GM12878 (cell line): Measurements from ENCODE around the gene BRAT1. TPM values are rescaled to one million over a fixed set of nuclear protein-coding genes. Genes with fewer than 3 reads are reported as not detected.
A peak's percentile ranks its signal among the peaks of the same experiment; 100 is the strongest.

Experiments
- ATAC-seq: fragments of 200-7000 bp; cut with Tn5 transposase; 3 replicates; pipeline ENCODE4 v1.9.1; 2020; ENCODE audit warnings: mild to moderate bottlenecking, moderate library complexity
- BruUV-seq: library from RNA; stranded (reverse); fragments of 400-500 nt; replicated peaks from 2 replicates; lab custom pipeline; 2021; lab: Mats Ljungman, UMichigan
- CTCF ChIA-PET: fragments of 300-600 bp; sonication (Branson Sonifier 250); formaldehyde crosslinking; extraction: SDS; loops from one replicate; lab custom pipeline; 2021; ENCODE audit warnings: inconsistent platforms; lab: Yijun Ruan, JAX
- POLR2A ChIA-PET: fragments of 350-600 bp; formaldehyde crosslinking; extraction: SDS; loops from one replicate; lab custom pipeline; 2021; ENCODE audit warnings: inconsistent platforms; lab: Charles Lee
- RAD21 ChIA-PET: fragments of 300-600 bp; sonication (Branson Sonifier 250); formaldehyde crosslinking; loops from one replicate; lab custom pipeline; 2023; ENCODE audit warnings: antibody characterized with exemption; ENCODE audit not compliant: unreplicated experiment; lab: Charles Lee
- SMC1A ChIA-PET: fragments of 300-600 bp; sonication (Branson Sonifier 250); formaldehyde crosslinking; loops from one replicate; lab custom pipeline; 2023; ENCODE audit not compliant: unreplicated experiment, uncharacterized antibody; lab: Charles Lee
- DNase-seq: peaks from one replicate; pipeline ENCODE4 v3.0.0-alpha.2; 2011; ENCODE audit warnings: low read depth, low spot score
- FAIRE-seq: peaks from 3 replicates; lab custom pipeline; 2011; peaks lifted over from hg19 to GRCh38; lab: Jason Lieb, UNC
- H2AFZ ChIP-seq: 2 replicates; pipeline ENCODE4 v1.6.0; 2011; ENCODE audit warnings: low read depth, low read length, control low read depth; ENCODE audit not compliant: control insufficient read depth
- H3K27ac ChIP-seq: 2 replicates; pipeline ENCODE4 v1.5.1; 2011; ENCODE audit warnings: control low read depth; ENCODE audit not compliant: control insufficient read depth, insufficient read depth
- H3K27me3 ChIP-seq, 2 experiments: replicated peaks in 1 of 2; 2 replicates each; pipeline versions ENCODE4 v1.6.0 to v1.6.1; 2011; ENCODE audit warnings: low read length in 1 of 2; ENCODE audit not compliant: control insufficient read depth in 2 of 2, insufficient read depth in 2 of 2
- H3K36me3 ChIP-seq, 2 experiments: 2 replicates each; pipeline ENCODE4 v1.5.1; 2011; ENCODE audit warnings: low read length in 1 of 2; ENCODE audit not compliant: control insufficient read depth in 2 of 2, insufficient read depth in 2 of 2
- H3K4me1 ChIP-seq: 2 replicates; pipeline ENCODE4 v1.6.1; 2011; ENCODE audit warnings: mild to moderate bottlenecking, low read length, moderate library complexity, mixed read lengths; ENCODE audit not compliant: control insufficient read depth, insufficient read depth
- H3K4me2 ChIP-seq: 2 replicates; pipeline ENCODE4 v1.6.0; 2011; ENCODE audit warnings: control low read depth; ENCODE audit not compliant: control insufficient read depth, insufficient read depth
- H3K4me3 ChIP-seq: fragments of 200-600 bp; sonication (generic); 2 replicates; pipeline ENCODE4 v1.5.1; 2016
- H3K79me2 ChIP-seq: 2 replicates; pipeline ENCODE4 v1.6.0; 2011; ENCODE audit warnings: low read length; ENCODE audit not compliant: control insufficient read depth, insufficient read depth
- H3K9ac ChIP-seq: 2 replicates; pipeline ENCODE4 v1.8.0; 2011; ENCODE audit warnings: low read length, control low read depth, mixed read lengths; ENCODE audit not compliant: control insufficient read depth, insufficient read depth
- H3K9me3 ChIP-seq: replicated peaks from 3 replicates; pipeline ENCODE4 v1.5.1; 2011; ENCODE audit warnings: mild to moderate bottlenecking, low read length; ENCODE audit not compliant: control insufficient read depth, insufficient read depth
- H4K20me1 ChIP-seq: 2 replicates; pipeline ENCODE4 v1.6.0; 2011; ENCODE audit not compliant: control insufficient read depth, insufficient read depth
- IKZF2 ChIP-seq, 2 experiments: fragments of 450-650 bp; IDR thresholded peaks; 2 replicates each; pipeline ENCODE4 v1.6.1; 2017; ENCODE audit warnings: mild to moderate bottlenecking in 2 of 2, moderate library complexity in 2 of 2
- MXI1 ChIP-seq: fragments of 150-350 bp; IDR thresholded peaks from 2 replicates; pipeline ENCODE4 v1.6.1; 2011; ENCODE audit warnings: low read depth, mild to moderate bottlenecking, inconsistent platforms, low read length, improper control_type of control experiment
- MYC ChIP-seq: IDR thresholded peaks from 2 replicates; pipeline ENCODE4 v1.6.1; 2011; ENCODE audit warnings: mild to moderate bottlenecking, low read length, moderate library complexity, inconsistent platforms; ENCODE audit not compliant: insufficient read depth, insufficient replicate concordance, insufficient read length, severe bottlenecking
- POU2F2 ChIP-seq: IDR thresholded peaks from 3 replicates; pipeline ENCODE4 v1.6.1; 2011; ENCODE audit warnings: low read depth, mild to moderate bottlenecking, low read length, borderline replicate concordance
- RELA ChIP-seq: fragments of 450-650 bp; IDR thresholded peaks from 2 replicates; pipeline ENCODE4 v1.8.0; 2014; ENCODE audit warnings: borderline replicate concordance; ENCODE audit not compliant: partially characterized antibody
- TBL1XR1 ChIP-seq: IDR thresholded peaks from 2 replicates; pipeline ENCODE4 v1.6.1; 2012; ENCODE audit warnings: low read depth, low read length, improper control_type of control experiment
- WGBS: methylation state at CpG from one replicate; pipeline ENCODE4 v1.1.6; 2016; ENCODE audit warnings: low lambda C conversion rate; ENCODE audit not compliant: insufficient replicate concordance, insufficient coverage; ENCODE audit errors: missing lambda C conversion rate; 5-methylcytosine and 5-hydroxymethylcytosine counted together
- in situ Hi-C: fragments of 300-500 bp; cut with MboI; formaldehyde crosslinking; loops from 9 replicates; pipeline ENCODE4 v1.14.3; 2018; ENCODE audit warnings: mixed read lengths
- intact Hi-C: fragments of 100-400 bp; cut with micrococcal nuclease; formaldehyde crosslinking; loops from one replicate; pipeline ENCODE4 v1.14.2; 2022; ENCODE audit not compliant: unreplicated experiment
- polyA plus RNA-seq, 11 experiments: library from polyadenylated mRNA; depleted of rRNA in 4 of 11; unstranded in 6 of 11; stranded (reverse) in 5 of 11; fragments of >200 nt; fragmentation: Nextera tagmentation in 4 of 11; fragmentation: Illumina TruSeq in 1 of 11; extraction: Ambion mirVana in 4 of 11; extraction: Trizol in 1 of 11; gene quantifications; 1 replicate in 1 of 11; 2 replicates in 10 of 11; pipeline versions ENCODE4 v1.2.1 to v1.2.3, GENCODE V29; 2011 to 2016; ENCODE audit warnings: inconsistent platforms in 2 of 11, missing spikeins in 2 of 11, low read depth in 1 of 11
- total RNA-seq, 4 experiments: library from RNA; depleted of rRNA in 3 of 4; stranded (reverse); fragments of >200 nt in 3 of 4; fragmentation: Illumina TruSeq in 1 of 4; extraction: Trizol in 1 of 4; gene quantifications; 2 replicates each; pipeline versions ENCODE4 v1.2.1 to v1.2.3, GENCODE V29; 2013 to 2021
- TF ChIP-seq, protein P1 (sequence below): IDR thresholded peaks from 2 replicates; pipeline ENCODE4 v1.6.1; 2012; ENCODE audit warnings: low read depth, low read length, improper control_type of control experiment
- TF ChIP-seq, protein P2 (sequence below): IDR thresholded peaks from 2 replicates; pipeline ENCODE4 v1.6.1; 2011; ENCODE audit warnings: low read depth, low read length, improper control_type of control experiment, borderline replicate concordance

BRAT1 gene
- total and polyA plus RNA-seq, 10 of the 15 experiments (the other 5 are each of a cell fraction or from before 2014, with no cell fraction given): 0.13 to 53.3 (median 16.0) TPM

GRCh38 chr7:2554661-2555111, 638 bp downstream of the BRAT1 start:
- SMC1A ChIA-PET: interaction anchor here (0.7 kb wide), 1 partner anchor 32 kb away, joined by 3 read pairs; no protein-coding TSS in a partner anchor
- CTCF ChIA-PET: no interaction called here
- no peaks in the 10 kb centered on the region for H4K20me1 ChIP-seq
- H3K4me3 ChIP-seq: peak overlapping the region; percentile 96
- POLR2A ChIA-PET: interaction anchor here (0.7 kb wide), 1 partner anchor 24 kb away, joined by 3 read pairs; no protein-coding TSS in a partner anchor
- peaks cover 22% of the 10 kb centered on the region for H3K79me2 ChIP-seq
- no peaks in the 10 kb centered on the region; a peak in 1 of 4 replicates for H3K36me3 ChIP-seq
- peak; percentile 37 for TF ChIP-seq MYC
- TF ChIP-seq POU2F2: no peak
- TF ChIP-seq MXI1: 0 out of 2 replicates have a peak, but pooled peaks have one; percentile 16
- peak; percentile 21 for TF ChIP-seq RELA
- H3K27ac ChIP-seq: peak overlapping the region; percentile 99
- DNase-seq: no peak
- H3K4me1 ChIP-seq: peaks cover 11% of the 10 kb centered on the region
- peak overlapping the region; percentile 98 for H3K9ac ChIP-seq
- peak overlapping the region; percentile 94 for H3K4me2 ChIP-seq
- WGBS: 1% methylated on average over 9 of the region's 12 CpGs
- FAIRE-seq: no peak
- H3K27me3 ChIP-seq: no peaks in the 10 kb centered on the region
- no peaks in the 10 kb centered on the region for H3K9me3 ChIP-seq
- intact Hi-C loops (no loop called here), in situ Hi-C loops (no loop called here)
- H2AFZ ChIP-seq: no peak overlapping the region
- RAD21 ChIA-PET: no interaction called here
- ATAC-seq: peak; percentile 11
- no TSS peak for BruUV-seq

DNA sequence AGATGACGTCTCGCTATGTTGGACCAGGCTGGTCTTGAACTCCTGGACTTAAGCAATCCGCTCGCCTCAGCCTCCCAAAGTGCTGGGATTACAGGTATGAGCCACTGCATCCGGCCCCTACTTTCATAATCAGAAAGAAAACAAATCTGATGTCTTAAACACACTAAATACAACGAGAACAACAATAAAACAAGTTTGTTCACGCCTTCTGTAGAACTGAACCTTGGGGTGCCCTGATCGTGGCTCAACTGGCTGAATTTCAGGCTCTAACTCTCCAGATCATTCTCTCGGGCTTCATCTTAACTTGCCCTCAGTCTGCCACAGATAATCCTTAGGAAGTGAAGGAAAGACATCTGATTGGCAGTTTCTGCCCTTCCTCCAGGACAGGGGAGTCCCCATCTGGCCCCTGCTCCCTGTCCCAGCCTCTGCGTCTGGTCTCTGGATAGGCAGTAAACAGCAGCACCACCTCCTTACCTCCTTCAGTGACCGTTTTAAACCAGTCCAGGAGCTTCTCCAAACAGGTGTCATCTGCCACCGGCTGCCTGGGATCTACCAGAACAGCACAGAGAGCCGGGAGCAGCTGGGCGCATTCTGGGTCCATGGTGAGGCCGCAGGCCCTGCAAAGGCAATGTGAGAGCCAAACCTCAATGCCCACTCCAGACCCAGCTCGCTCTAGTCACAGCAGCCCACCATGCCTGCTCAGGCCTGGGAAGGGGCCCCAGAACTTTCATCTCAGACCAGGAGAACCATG, 1.3 kb downstream of the BRAT1 start:
- Histone ChIP-seq H3K9ac (peak overlapping the region; percentile 98), H4K20me1 (no peaks in the 10 kb centered on the region), H3K4me3 (peak overlapping the region; percentile 96)
- POLR2A ChIA-PET: interaction anchor here (0.6 to 1.2 kb wide), 4 partner anchors 24 to 245 kb away, joined by 3 to 4 read pairs (median 4); no protein-coding TSS in a partner anchor
- in situ Hi-C loops: no loop called here
- no peak for DNase-seq
- BruUV-seq: TSS peak; percentile 57
- RAD21 ChIA-PET: interaction anchor here (1.3 kb wide), 1 partner anchor 10 kb away, joined by 3 read pairs; no protein-coding TSS in a partner anchor
- TF ChIP-seq, protein P1, sequence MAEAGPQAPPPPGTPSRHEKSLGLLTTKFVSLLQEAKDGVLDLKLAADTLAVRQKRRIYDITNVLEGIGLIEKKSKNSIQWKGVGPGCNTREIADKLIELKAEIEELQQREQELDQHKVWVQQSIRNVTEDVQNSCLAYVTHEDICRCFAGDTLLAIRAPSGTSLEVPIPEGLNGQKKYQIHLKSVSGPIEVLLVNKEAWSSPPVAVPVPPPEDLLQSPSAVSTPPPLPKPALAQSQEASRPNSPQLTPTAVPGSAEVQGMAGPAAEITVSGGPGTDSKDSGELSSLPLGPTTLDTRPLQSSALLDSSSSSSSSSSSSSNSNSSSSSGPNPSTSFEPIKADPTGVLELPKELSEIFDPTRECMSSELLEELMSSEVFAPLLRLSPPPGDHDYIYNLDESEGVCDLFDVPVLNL: no peak
- TF ChIP-seq IKZF2 (IDR thresholded peaks at IDR 0.05) (no peak), TBL1XR1 (no peak)
- TF ChIP-seq, protein P2, sequence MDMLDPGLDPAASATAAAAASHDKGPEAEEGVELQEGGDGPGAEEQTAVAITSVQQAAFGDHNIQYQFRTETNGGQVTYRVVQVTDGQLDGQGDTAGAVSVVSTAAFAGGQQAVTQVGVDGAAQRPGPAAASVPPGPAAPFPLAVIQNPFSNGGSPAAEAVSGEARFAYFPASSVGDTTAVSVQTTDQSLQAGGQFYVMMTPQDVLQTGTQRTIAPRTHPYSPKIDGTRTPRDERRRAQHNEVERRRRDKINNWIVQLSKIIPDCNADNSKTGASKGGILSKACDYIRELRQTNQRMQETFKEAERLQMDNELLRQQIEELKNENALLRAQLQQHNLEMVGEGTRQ: no peak
- TF ChIP-seq, all 136 proteins: peak for 0
- intact Hi-C loops: no loop called here
- ATAC-seq: no peak
- Histone ChIP-seq H2AFZ (no peak overlapping the region), H3K27me3 (no peaks in the 10 kb centered on the region), H3K4me2 (peak overlapping the region; percentile 94), H3K79me2 (peaks cover 18% of the 10 kb centered on the region), H3K4me1 (peaks cover 11% of the 10 kb centered on the region), H3K36me3 (no peaks in the 10 kb centered on the region; a peak in 1 of 4 replicates), H3K27ac (peak overlapping the region; percentile 99), H3K9me3 (no peaks in the 10 kb centered on the region)
- WGBS: 63% methylated on average over 16 of the region's 16 CpGs
- no peak for FAIRE-seq
- ChIA-PET CTCF (interaction anchor here (0.7 to 1.2 kb wide), 2 partner anchors 13 to 89 kb away, joined by 3 to 4 read pairs; no protein-coding TSS in a partner anchor), SMC1A (interaction anchor here (0.7 to 0.9 kb wide), 2 partner anchors 31 to 46 kb away, joined by 3 read pairs; no protein-coding TSS in a partner anchor)
